SK-N-SH (cell line): ENCODE results near the gene NAALADL2. TPM values are rescaled to one million over a fixed set of nuclear protein-coding genes. Genes with fewer than 3 reads are reported as not detected.
"Not testable (repeated sequence)": the region's sequence is repeated elsewhere in the genome, so short reads cannot be mapped to it uniquely, and the experiment has no call there.

Experiments used
- CTCF ChIA-PET: fragments of 300-600, 350-600 bp; formaldehyde crosslinking; extraction: SDS; loops from one replicate; lab custom pipeline; 2021; lab: Yijun Ruan, JAX
- POLR2A ChIA-PET: fragments of 350-600 bp; sonication (Branson Sonifier 250); formaldehyde crosslinking; extraction: SDS; loops from one replicate; lab custom pipeline; 2020; ENCODE audit warnings: antibody characterized with exemption, inconsistent platforms; lab: Yijun Ruan, JAX
- DNase-seq: peaks from one replicate; pipeline ENCODE4 v3.0.0; 2012
- H2AFZ ChIP-seq: fragments of 200-600 bp; sonication (generic); 2 replicates; pipeline ENCODE4 v1.8.1; 2016; ENCODE audit warnings: antibody characterized with exemption, mild to moderate bottlenecking, low read depth
- H3F3A ChIP-seq: fragments of 200-600 bp; sonication (generic); replicated peaks from 2 replicates; pipeline ENCODE3; 2016; ENCODE audit warnings: antibody characterized with exemption, mild to moderate bottlenecking; ENCODE audit not compliant: insufficient read depth
- H3K27ac ChIP-seq, 2 experiments: fragments of 200-500 bp in 1 of 2; fragments of 200-600 bp in 1 of 2; sonication (Bioruptor generic) in 1 of 2; sonication (generic), shearing (Covaris generic) in 1 of 2; 2 replicates each; pipeline versions ENCODE4 v1.5.1 to v1.6.1; 2014 to 2016; ENCODE audit warnings: low read depth in 2 of 2, inconsistent platforms in 1 of 2, low read length in 1 of 2, mild to moderate bottlenecking in 1 of 2, mixed read lengths in 1 of 2
- H3K27me3 ChIP-seq: fragments of 200-600 bp; sonication (generic), shearing (Covaris generic); 2 replicates; pipeline ENCODE4 v1.6.1; 2016; ENCODE audit warnings: mixed run types; ENCODE audit not compliant: insufficient read depth
- H3K36me3 ChIP-seq, 2 experiments: fragments of 200-500 bp in 1 of 2; fragments of 200-600 bp in 1 of 2; sonication (Bioruptor generic) in 1 of 2; sonication (generic) in 1 of 2; replicated peaks in 1 of 2; 2 replicates each; pipeline versions ENCODE3 to v1.5.1; 2014 to 2016; ENCODE audit warnings: low read length in 1 of 2, mild to moderate bottlenecking in 1 of 2; ENCODE audit not compliant: insufficient read depth in 2 of 2, control insufficient read depth in 1 of 2
- H3K4me1 ChIP-seq, 2 experiments: fragments of 200-500 bp in 1 of 2; fragments of 200-600 bp in 1 of 2; sonication (Bioruptor generic) in 1 of 2; sonication (generic), shearing (Covaris generic) in 1 of 2; 2 replicates each; pipeline versions ENCODE4 v1.5.1 to v1.6.1; 2014 to 2016; ENCODE audit warnings: low read depth in 1 of 2, low read length in 1 of 2, mixed run types in 1 of 2; ENCODE audit not compliant: insufficient read depth in 2 of 2, control insufficient read depth in 1 of 2
- H3K4me2 ChIP-seq: fragments of 200-600 bp; sonication (generic), shearing (Covaris generic); 2 replicates; pipeline ENCODE4 v1.6.1; 2017; ENCODE audit warnings: mixed run types
- H3K4me3 ChIP-seq, 2 experiments: fragments of 200-500 bp in 1 of 2; fragments of 200-600 bp in 1 of 2; sonication (Bioruptor generic) in 1 of 2; sonication (generic), shearing (Covaris generic) in 1 of 2; 2 replicates each; pipeline versions ENCODE4 v1.5.1 to v1.8.1; 2014 to 2016; ENCODE audit warnings: low read depth in 2 of 2, inconsistent platforms in 1 of 2, low read length in 1 of 2, mild to moderate bottlenecking in 1 of 2, mixed read lengths in 1 of 2, moderate library complexity in 1 of 2
- H3K79me2 ChIP-seq: fragments of 200-600 bp; sonication (generic); 2 replicates; pipeline ENCODE4 v1.8.1; 2017; ENCODE audit warnings: mild to moderate bottlenecking; ENCODE audit not compliant: insufficient read depth
- H3K9ac ChIP-seq: fragments of 200-600 bp; sonication (generic); 2 replicates; pipeline ENCODE4 v1.6.1; 2017; ENCODE audit warnings: mixed run types
- H3K9me2 ChIP-seq: fragments of 200-600 bp; sonication (generic); 2 replicates; pipeline ENCODE4 v1.6.1; 2017; ENCODE audit warnings: mixed run types
- H3K9me3 ChIP-seq: fragments of 200-600 bp; sonication (generic); 2 replicates; pipeline ENCODE4 v1.6.1; 2017; ENCODE audit warnings: mixed run types, mild to moderate bottlenecking, moderate library complexity
- H4K20me1 ChIP-seq: fragments of 200-600 bp; sonication (generic); 2 replicates; pipeline ENCODE4 v1.6.1; 2017; ENCODE audit warnings: mild to moderate bottlenecking, mixed run types; ENCODE audit not compliant: insufficient read depth
- CHD2 ChIP-seq: fragments of 150-350 bp; IDR thresholded peaks from 2 replicates; pipeline ENCODE4 v1.6.1; 2018; ENCODE audit warnings: low read length; ENCODE audit not compliant: partially characterized antibody
- ELF1 ChIP-seq: IDR thresholded peaks from 2 replicates; pipeline ENCODE4 v1.4.0; 2012
- EP300 ChIP-seq, 2 experiments: IDR thresholded peaks; 2 replicates each; pipeline versions ENCODE4 v1.4.0 to v1.6.1; 2012; ENCODE audit warnings: borderline replicate concordance in 1 of 2, low read depth in 1 of 2, low read length in 1 of 2
- FOXJ3 ChIP-seq: sonication (generic); formaldehyde crosslinking; IDR thresholded peaks from 2 replicates; pipeline ENCODE4 v1.5.1; 2020; ENCODE audit warnings: mild to moderate bottlenecking, missing genetic modification reagents
- FOXM1 ChIP-seq: IDR thresholded peaks from 2 replicates; pipeline ENCODE4 v1.4.0; 2012; ENCODE audit warnings: low read depth, mild to moderate bottlenecking
- MEF2A ChIP-seq: IDR thresholded peaks from 2 replicates; pipeline ENCODE4 v1.4.0; 2012; ENCODE audit warnings: low read depth, borderline replicate concordance
- POLR2AphosphoS5 ChIP-seq: IDR thresholded peaks from 2 replicates; pipeline ENCODE4 v1.6.1; 2012; ENCODE audit warnings: low read depth, low read length
- RAD21 ChIP-seq: IDR thresholded peaks from 2 replicates; pipeline ENCODE4 v1.6.1; 2012; ENCODE audit warnings: mild to moderate bottlenecking, low read length
- RCOR1 ChIP-seq: fragments of 150-350 bp; IDR thresholded peaks from 2 replicates; pipeline ENCODE4 v1.6.1; 2017; ENCODE audit warnings: antibody characterized with exemption, low read length
- WGBS: methylation state at CpG from one replicate; pipeline ENCODE4 v1.1.6; 2017; ENCODE audit warnings: low lambda C conversion rate; 5-methylcytosine and 5-hydroxymethylcytosine counted together
- polyA plus RNA-seq, 3 experiments: library from polyadenylated mRNA; depleted of rRNA; stranded (reverse); fragments of >200 nt; gene quantifications; 2 replicates each; pipeline ENCODE4 v1.2.3, GENCODE V29; 2012
- TF ChIP-seq, protein P1 (sequence below): fragments of 200-600 bp; sonication (generic); IDR thresholded peaks from 2 replicates; pipeline ENCODE4 v1.6.1; 2017; ENCODE audit warnings: antibody characterized with exemption, mild to moderate bottlenecking, moderate library complexity
- TF ChIP-seq, protein P2 (sequence below): fragments of 150-350 bp; IDR thresholded peaks from 2 replicates; pipeline ENCODE4 v1.6.1; 2017; ENCODE audit warnings: antibody characterized with exemption, low read length, low read depth, borderline replicate concordance

NAALADL2 gene
- polyA plus RNA-seq, 1 of the 3 experiments (the other 2 are of a cell fraction) = 1.2 TPM

DNA sequence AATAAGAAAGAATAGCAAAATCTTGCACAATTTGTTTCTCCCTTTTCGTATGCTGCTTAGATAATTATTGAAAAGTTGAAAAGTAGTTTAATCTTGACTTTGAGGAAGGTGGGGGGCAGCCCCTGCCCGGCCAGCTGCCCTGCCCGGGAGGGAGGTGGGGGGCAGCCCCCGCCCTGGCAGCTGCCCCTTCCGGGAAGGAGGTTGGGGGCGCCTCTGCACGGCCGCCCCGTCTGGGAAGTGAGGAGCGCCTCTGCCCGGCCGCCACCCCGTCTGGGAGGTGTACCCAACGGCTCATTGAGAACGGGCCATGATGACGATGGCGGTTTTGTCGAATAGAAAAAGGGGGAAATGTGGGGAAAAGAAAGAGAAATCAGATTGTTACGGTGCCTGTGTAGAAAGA is 228.0 kb downstream of the NAALADL2 start:
- H3K27me3 ChIP-seq, H3K79me2 ChIP-seq, H2AFZ ChIP-seq, H3F3A ChIP-seq, H3K27ac ChIP-seq, POLR2A ChIA-PET, H3K4me3 ChIP-seq, H3K9me3 ChIP-seq, H3K4me2 ChIP-seq, DNase-seq, H3K36me3 ChIP-seq, H3K9ac ChIP-seq, H4K20me1 ChIP-seq, H3K4me1 ChIP-seq, CTCF ChIA-PET, H3K9me2 ChIP-seq: not testable (repeated sequence)
- 91% methylated on average over 19 of the region's 19 CpGs for WGBS

DNA sequence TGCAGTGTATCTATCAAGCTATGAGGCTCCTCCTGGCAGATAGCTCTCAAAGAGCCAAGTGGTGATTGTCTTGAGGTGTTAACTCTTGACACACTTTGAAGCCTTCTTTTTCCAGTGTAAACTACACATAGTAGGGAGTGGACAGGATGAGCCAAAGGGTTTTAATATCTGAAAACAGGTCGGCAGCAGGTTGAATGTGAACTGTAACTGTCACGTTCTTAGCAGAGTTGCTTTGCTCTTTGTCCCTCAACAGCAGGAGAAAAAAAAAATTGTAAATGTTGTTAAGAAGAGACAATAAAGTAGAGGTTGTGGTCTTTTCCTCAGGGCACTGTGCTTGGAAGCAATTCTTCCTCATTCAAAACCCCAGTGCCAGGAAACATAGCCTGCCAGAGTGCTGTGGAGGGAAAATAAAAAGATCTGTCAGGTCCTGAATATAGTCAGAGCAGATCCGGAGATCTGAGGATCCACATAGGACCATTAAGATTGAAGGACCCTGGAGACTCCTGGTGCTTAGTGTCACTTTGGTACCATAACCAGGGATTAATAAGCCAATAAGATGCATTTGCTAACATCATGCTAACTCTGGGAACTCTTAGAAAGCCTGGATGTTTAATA is 229.7 kb downstream of the NAALADL2 start:
- Histone ChIP-seq H2AFZ (no peak overlapping the region), H3K4me1 (no peaks in the 10 kb centered on the region), H3F3A (no peaks in the 10 kb centered on the region), H3K9ac (no peak overlapping the region), H3K4me2 (no peak overlapping the region), H3K27me3 (no peaks in the 10 kb centered on the region), H3K27ac (no peak overlapping the region)
- WGBS = 80% methylated on average over 3 of the region's 3 CpGs
- no peak for DNase-seq
- ChIA-PET POLR2A (no interaction called here), CTCF (no interaction called here)
- no peak for TF ChIP-seq CHD2
- TF ChIP-seq, protein P1, sequence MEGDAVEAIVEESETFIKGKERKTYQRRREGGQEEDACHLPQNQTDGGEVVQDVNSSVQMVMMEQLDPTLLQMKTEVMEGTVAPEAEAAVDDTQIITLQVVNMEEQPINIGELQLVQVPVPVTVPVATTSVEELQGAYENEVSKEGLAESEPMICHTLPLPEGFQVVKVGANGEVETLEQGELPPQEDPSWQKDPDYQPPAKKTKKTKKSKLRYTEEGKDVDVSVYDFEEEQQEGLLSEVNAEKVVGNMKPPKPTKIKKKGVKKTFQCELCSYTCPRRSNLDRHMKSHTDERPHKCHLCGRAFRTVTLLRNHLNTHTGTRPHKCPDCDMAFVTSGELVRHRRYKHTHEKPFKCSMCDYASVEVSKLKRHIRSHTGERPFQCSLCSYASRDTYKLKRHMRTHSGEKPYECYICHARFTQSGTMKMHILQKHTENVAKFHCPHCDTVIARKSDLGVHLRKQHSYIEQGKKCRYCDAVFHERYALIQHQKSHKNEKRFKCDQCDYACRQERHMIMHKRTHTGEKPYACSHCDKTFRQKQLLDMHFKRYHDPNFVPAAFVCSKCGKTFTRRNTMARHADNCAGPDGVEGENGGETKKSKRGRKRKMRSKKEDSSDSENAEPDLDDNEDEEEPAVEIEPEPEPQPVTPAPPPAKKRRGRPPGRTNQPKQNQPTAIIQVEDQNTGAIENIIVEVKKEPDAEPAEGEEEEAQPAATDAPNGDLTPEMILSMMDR = no peak
- TF ChIP-seq ELF1 = no peak
- TF ChIP-seq RCOR1 = no peak
- TF ChIP-seq, protein P2, sequence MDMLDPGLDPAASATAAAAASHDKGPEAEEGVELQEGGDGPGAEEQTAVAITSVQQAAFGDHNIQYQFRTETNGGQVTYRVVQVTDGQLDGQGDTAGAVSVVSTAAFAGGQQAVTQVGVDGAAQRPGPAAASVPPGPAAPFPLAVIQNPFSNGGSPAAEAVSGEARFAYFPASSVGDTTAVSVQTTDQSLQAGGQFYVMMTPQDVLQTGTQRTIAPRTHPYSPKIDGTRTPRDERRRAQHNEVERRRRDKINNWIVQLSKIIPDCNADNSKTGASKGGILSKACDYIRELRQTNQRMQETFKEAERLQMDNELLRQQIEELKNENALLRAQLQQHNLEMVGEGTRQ = no peak
- no peak for TF ChIP-seq RAD21
- TF ChIP-seq FOXJ3 (CRISPR knock-in tag) = no peak
- TF ChIP-seq FOXM1 = no peak
- TF ChIP-seq EP300 (IDR thresholded peaks at IDR 0.05; ENCODE audit: borderline replicate concordance in 1 of 2, low read depth in 1 of 2, low read length in 1 of 2) = no peak
- TF ChIP-seq MEF2A = no peak
- no peak for TF ChIP-seq POLR2AphosphoS5
- TF ChIP-seq, all 33 proteins: peak for 0
- H3K9me3 ChIP-seq = no peaks in the 10 kb centered on the region
- no peaks in the 10 kb centered on the region for H3K9me2 ChIP-seq
- H3K4me3 ChIP-seq = no peak overlapping the region
- H3K36me3 ChIP-seq = no peaks in the 10 kb centered on the region
- H3K79me2 ChIP-seq = no peaks in the 10 kb centered on the region
- H4K20me1 ChIP-seq = no peaks in the 10 kb centered on the region
